ENCODE measurements around the gene TTC27.

GRCh38 chr2:32760628-32761027 is 132.8 kb downstream of the TTC27 start:
- no peak for TF ChIP-seq FOXK2 (IDR thresholded peaks at IDR 0.05)
- no peak for TF ChIP-seq SUZ12 (IDR thresholded peaks at IDR 0.05)
- TF ChIP-seq NFRKB (IDR thresholded peaks at IDR 0.05): no peak
- no peak for TF ChIP-seq FOXM1 (IDR thresholded peaks at IDR 0.05; ENCODE audit: borderline replicate concordance)
- no peak for TF ChIP-seq LEF1 (IDR thresholded peaks at IDR 0.05; ENCODE audit: borderline replicate concordance)
- no peak for TF ChIP-seq HDGF (IDR thresholded peaks at IDR 0.05; ENCODE audit: borderline replicate concordance)
- no peak for TF ChIP-seq SP1 (IDR thresholded peaks at IDR 0.05)
- TF ChIP-seq BHLHE40 (IDR thresholded peaks at IDR 0.05; ENCODE audit: borderline replicate concordance): no peak
- no peak for TF ChIP-seq PKNOX1 (IDR thresholded peaks at IDR 0.05)
- TF ChIP-seq FOXA1 (IDR thresholded peaks at IDR 0.05): no peak

All from HEK293T (cell line).